Activated T-helper 2 cell treated with anti-CD3 and anti-CD28 coated beads, Interferon-gamma antibody, Interleukin-2, Interleukin-4, amounts not matched to agents 10 μg/mL and 5 μg/mL and 100 μg/mL, durations not matched to agents 14 hours and 24 hours and 36 hours (primary cell): ENCODE data around the gene NSF. TPM values are rescaled to one million over a fixed set of nuclear protein-coding genes. Genes with fewer than 3 reads are reported as not detected.
"Not testable (repeated sequence)": the region's sequence is repeated elsewhere in the genome, so short reads cannot be mapped to it uniquely, and the experiment has no call there.

Source experiments
- DNase-seq: peaks from one replicate; pipeline ENCODE4 v3.0.0; 2021; ENCODE audit warnings: low spot score
- H3K27ac Mint-ChIP-seq: one replicate; pipeline ENCODE4 v1.8.0; 2021; ENCODE audit warnings: mixed read lengths
- H3K27me3 Mint-ChIP-seq: one replicate; pipeline ENCODE4 v1.8.0; 2021; ENCODE audit warnings: low read depth, mixed read lengths
- H3K36me3 Mint-ChIP-seq: one replicate; pipeline ENCODE4 v1.8.0; 2021; ENCODE audit warnings: low read depth, mixed read lengths
- H3K4me1 Mint-ChIP-seq: one replicate; pipeline ENCODE4 v1.8.0; 2021; ENCODE audit warnings: low read depth, mixed read lengths
- H3K4me3 Mint-ChIP-seq: one replicate; pipeline ENCODE4 v1.8.0; 2021; ENCODE audit warnings: low read depth, mild to moderate bottlenecking, moderate library complexity, mixed read lengths
- H3K9me3 Mint-ChIP-seq: one replicate; pipeline ENCODE4 v1.8.0; 2021; ENCODE audit warnings: mixed read lengths
- intact Hi-C: fragments of 100-400 bp; cut with micrococcal nuclease; formaldehyde crosslinking; loops from one replicate; pipeline ENCODE4 v1.15.1; 2023
- total RNA-seq: library from RNA; stranded (reverse); gene quantifications from 2 replicates; pipeline ENCODE4 v1.2.3, GENCODE V29; 2022

NSF gene
- total RNA-seq, 1 donor from 2014 or later: 27.9 TPM

GRCh38 chr17:46692196-46692595, 101.7 kb downstream of the NSF start:
- H3K9me3 Mint-ChIP-seq, H3K4me1 Mint-ChIP-seq, H3K27ac Mint-ChIP-seq, H3K27me3 Mint-ChIP-seq, DNase-seq, H3K36me3 Mint-ChIP-seq, H3K4me3 Mint-ChIP-seq, intact Hi-C loops: not testable (repeated sequence)

- H3K27ac Mint-ChIP-seq, DNase-seq, H3K36me3 Mint-ChIP-seq, H3K4me1 Mint-ChIP-seq, intact Hi-C loops, H3K9me3 Mint-ChIP-seq, H3K4me3 Mint-ChIP-seq, H3K27me3 Mint-ChIP-seq: not testable (repeated sequence)
Measured at GRCh38 chr17:46693283-46693682, 102.8 kb downstream of the NSF start.

- H3K36me3 Mint-ChIP-seq, H3K27me3 Mint-ChIP-seq, intact Hi-C loops, DNase-seq, H3K27ac Mint-ChIP-seq, H3K4me3 Mint-ChIP-seq, H3K4me1 Mint-ChIP-seq, H3K9me3 Mint-ChIP-seq: not testable (repeated sequence)
Measured at GRCh38 chr17:46696522-46696921, 106.1 kb downstream of the NSF start.

- H3K27me3 Mint-ChIP-seq, H3K27ac Mint-ChIP-seq, H3K36me3 Mint-ChIP-seq, H3K4me1 Mint-ChIP-seq, H3K4me3 Mint-ChIP-seq, H3K9me3 Mint-ChIP-seq, intact Hi-C loops, DNase-seq: not testable (repeated sequence)
Measured at GRCh38 chr17:46699014-46699413, 108.5 kb downstream of the NSF start.

- intact Hi-C loops: no loop called here
- no peaks in the 10 kb centered on the region for H3K27me3 Mint-ChIP-seq
- no peak for DNase-seq
- peaks cover 13% of the 10 kb centered on the region for H3K36me3 Mint-ChIP-seq
- no peak overlapping the region for H3K27ac Mint-ChIP-seq
- no peaks in the 10 kb centered on the region for H3K9me3 Mint-ChIP-seq
- H3K4me1 Mint-ChIP-seq: peaks cover 13% of the 10 kb centered on the region
- H3K4me3 Mint-ChIP-seq: no peak overlapping the region
Measured at GRCh38 chr17:46717999-46718398, 127.5 kb downstream of the NSF start.

- intact Hi-C loops: no loop called here
- Mint-ChIP-seq H3K27me3 (no peaks in the 10 kb centered on the region), H3K36me3 (peaks cover 3% of the 10 kb centered on the region)
Measured at GRCh38 chr17:46719891-46720290, 129.4 kb downstream of the NSF start.

GRCh38 chr17:46720408-46720807, 129.9 kb downstream of the NSF start:
- Mint-ChIP-seq H3K27ac (no peak overlapping the region), H3K4me3 (no peak overlapping the region)

More at GRCh38 chr17:46719891-46720290, 129.4 kb downstream of the NSF start:
- H3K27ac Mint-ChIP-seq: no peak overlapping the region
- H3K9me3 Mint-ChIP-seq: no peaks in the 10 kb centered on the region
- DNase-seq: no peak
- H3K4me3 Mint-ChIP-seq: no peak overlapping the region
- no peaks in the 10 kb centered on the region for H3K4me1 Mint-ChIP-seq

DNA sequence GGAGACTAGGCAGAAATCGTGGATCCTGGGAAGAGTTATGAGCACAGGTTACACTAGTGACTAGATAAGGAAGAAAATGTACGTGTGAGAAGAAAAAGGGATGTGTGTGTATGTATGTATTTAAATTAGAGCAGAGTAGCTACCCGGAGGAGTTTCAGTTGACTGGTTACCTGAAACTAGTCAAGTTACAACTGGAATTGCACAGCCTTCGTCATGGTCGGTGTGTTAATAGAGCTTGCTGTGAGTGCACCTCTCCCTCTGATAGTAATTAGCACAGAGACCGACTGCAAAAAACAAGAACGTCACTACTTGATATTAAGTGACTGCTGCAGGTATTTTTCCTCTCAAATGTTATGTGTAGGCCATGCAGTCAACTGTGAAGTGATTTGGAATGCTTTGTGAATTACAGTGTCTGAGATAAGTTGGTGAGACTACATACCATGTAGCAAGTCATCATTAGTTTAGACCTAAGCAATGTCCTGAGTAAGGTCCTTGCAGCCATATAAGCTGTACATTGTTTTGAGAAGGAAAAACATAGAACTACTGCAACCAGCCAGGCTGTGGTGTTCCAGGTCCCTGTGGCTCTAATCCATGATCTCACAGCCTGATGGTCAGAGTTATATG, 132.3 kb downstream of the NSF start:
- intact Hi-C loops: no loop called here
- H3K36me3 Mint-ChIP-seq: peaks cover 9% of the 10 kb centered on the region
- H3K9me3 Mint-ChIP-seq: no peaks in the 10 kb centered on the region
- H3K4me1 Mint-ChIP-seq: no peaks in the 10 kb centered on the region
- H3K27me3 Mint-ChIP-seq: no peaks in the 10 kb centered on the region
- DNase-seq: no peak
- no peak overlapping the region for H3K4me3 Mint-ChIP-seq
- H3K27ac Mint-ChIP-seq: no peak overlapping the region

More at GRCh38 chr17:46720408-46720807, 129.9 kb downstream of the NSF start:
- intact Hi-C loops: no loop called here
- DNase-seq: no peak
- no peaks in the 10 kb centered on the region for H3K9me3 Mint-ChIP-seq
- no peaks in the 10 kb centered on the region for H3K27me3 Mint-ChIP-seq
- H3K4me1 Mint-ChIP-seq: no peaks in the 10 kb centered on the region
- peaks cover 3% of the 10 kb centered on the region for H3K36me3 Mint-ChIP-seq

DNA sequence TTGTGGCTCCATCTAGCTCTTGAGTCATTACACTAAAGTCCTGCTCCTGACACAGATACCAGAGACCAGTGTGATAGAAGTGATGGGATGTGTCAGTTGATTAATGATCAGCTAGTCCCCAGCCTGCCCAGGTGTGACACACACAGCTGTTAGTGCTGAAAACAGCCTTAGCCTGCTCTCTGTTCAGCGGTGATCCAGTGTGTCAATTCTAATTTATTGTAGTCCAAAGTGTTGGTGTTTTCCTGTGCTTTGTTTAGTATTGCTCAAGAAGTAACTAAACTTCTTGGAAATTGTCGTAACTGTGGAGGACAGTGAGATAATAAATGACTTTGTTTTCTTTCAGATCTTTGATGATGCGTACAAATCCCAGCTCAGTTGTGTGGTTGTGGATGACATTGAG, 135.7 kb downstream of the NSF start:
- no peaks in the 10 kb centered on the region for H3K27me3 Mint-ChIP-seq
- H3K4me1 Mint-ChIP-seq: no peaks in the 10 kb centered on the region
- H3K36me3 Mint-ChIP-seq: peaks cover 18% of the 10 kb centered on the region
- no peak overlapping the region for H3K27ac Mint-ChIP-seq
- intact Hi-C loops: no loop called here
- no peak overlapping the region for H3K4me3 Mint-ChIP-seq
- no peaks in the 10 kb centered on the region for H3K9me3 Mint-ChIP-seq
- DNase-seq: no peak

DNA sequence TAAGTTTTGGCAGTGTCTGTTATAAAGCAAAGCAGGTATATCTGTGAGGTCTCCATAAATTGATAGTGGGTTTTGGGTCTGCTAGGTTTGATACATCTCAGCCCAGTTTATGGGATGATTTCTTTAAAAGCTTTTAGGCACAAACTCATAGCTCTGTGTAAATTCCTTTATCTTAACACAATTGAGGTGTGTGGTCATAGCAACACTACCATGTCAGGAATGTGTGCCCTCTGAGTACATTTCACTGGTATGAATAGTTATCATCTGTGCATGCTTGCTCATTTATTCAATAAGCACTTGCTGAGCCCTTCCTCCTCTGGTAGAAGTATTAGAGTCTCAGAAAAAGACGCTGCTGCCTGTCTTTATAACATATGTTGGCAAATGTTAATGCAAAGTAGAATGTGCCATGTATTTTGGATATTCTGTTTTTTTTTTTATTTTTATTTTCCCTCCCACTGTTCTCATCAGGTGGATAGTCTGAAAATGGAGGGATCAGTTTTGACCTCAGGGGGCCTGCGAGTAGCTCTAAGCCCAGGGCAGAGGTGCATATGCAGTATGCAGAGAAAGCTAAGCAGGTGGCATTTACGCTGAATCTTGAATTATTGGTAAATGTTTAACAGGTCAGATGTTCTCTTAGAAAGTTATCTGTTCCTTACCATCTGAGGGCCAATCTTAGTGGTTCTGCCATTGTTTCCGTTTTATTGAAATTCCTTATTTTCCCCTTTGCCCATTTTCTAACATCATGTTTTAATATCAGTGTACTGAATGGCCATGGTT, 137.3 kb downstream of the NSF start:
- intact Hi-C loops: no loop called here

GRCh38 chr17:46730026-46730425, 139.6 kb downstream of the NSF start:
- Mint-ChIP-seq H3K4me3 (no peak overlapping the region), H3K9me3 (no peaks in the 10 kb centered on the region), H3K4me1 (no peaks in the 10 kb centered on the region), H3K27ac (no peak overlapping the region), H3K36me3 (peaks cover 25% of the 10 kb centered on the region), H3K27me3 (no peaks in the 10 kb centered on the region)
- intact Hi-C loops: no loop called here
- no peak for DNase-seq

More for the DNA sequence above, 137.3 kb downstream of the NSF start:
- no peak overlapping the region for H3K4me3 Mint-ChIP-seq
- H3K36me3 Mint-ChIP-seq: peaks cover 25% of the 10 kb centered on the region
- H3K4me1 Mint-ChIP-seq: no peaks in the 10 kb centered on the region
- no peak for DNase-seq
- no peaks in the 10 kb centered on the region for H3K9me3 Mint-ChIP-seq
- H3K27ac Mint-ChIP-seq: no peak overlapping the region
- no peaks in the 10 kb centered on the region for H3K27me3 Mint-ChIP-seq

DNA sequence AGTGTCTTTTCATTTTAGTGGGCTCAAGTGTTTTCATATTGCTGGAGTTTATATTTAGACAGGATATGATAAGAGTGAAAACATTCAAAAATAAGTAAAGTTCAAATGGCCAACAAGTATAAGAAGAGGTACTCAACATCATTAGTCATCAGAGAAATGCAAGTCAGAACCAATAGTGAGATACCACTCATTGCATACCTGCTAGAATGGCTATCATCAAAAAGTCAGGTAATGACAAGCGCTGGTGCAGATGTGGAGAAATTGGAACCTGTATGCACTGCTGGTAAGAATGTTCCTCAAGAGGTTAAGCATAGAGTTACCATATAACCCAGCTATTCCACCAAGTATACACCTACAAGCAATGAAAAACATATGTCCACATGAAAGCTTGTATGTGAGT, 140.2 kb downstream of the NSF start:
- no peak for DNase-seq
- Mint-ChIP-seq H3K36me3 (peaks cover 25% of the 10 kb centered on the region), H3K27ac (no peak overlapping the region), H3K4me3 (no peak overlapping the region), H3K4me1 (no peaks in the 10 kb centered on the region), H3K27me3 (no peaks in the 10 kb centered on the region), H3K9me3 (no peaks in the 10 kb centered on the region)
- intact Hi-C loops: no loop called here

GRCh38 chr17:46732160-46732559, 141.7 kb downstream of the NSF start:
- Mint-ChIP-seq H3K4me3 (no peak overlapping the region), H3K4me1 (no peaks in the 10 kb centered on the region), H3K27ac (no peak overlapping the region), H3K27me3 (no peaks in the 10 kb centered on the region), H3K9me3 (no peaks in the 10 kb centered on the region), H3K36me3 (peaks cover 21% of the 10 kb centered on the region)
- no peak for DNase-seq
- intact Hi-C loops: no loop called here
